CD4-positive, CD25-positive, alpha-beta regulatory T cell (primary cell): Measurements from ENCODE around the gene RNASE7. TPM values are rescaled to one million over a fixed set of nuclear protein-coding genes. Genes with fewer than 3 reads are reported as not detected.

Experiments used
- ATAC-seq, 2 donors: fragments of 150-1000 bp; cut with Tn5 transposase; one replicate each; pipeline ENCODE4 v1.10.0; 2021; ENCODE audit warnings: low read depth in 2 of 2, moderate number of reproducible peaks in 2 of 2, moderate library complexity in 1 of 2
- DNase-seq, 3 donors: peaks; one replicate each; pipeline versions ENCODE4 v3.0.0 to v3.0.0-alpha.2; 2012 to 2022; ENCODE audit warnings: mixed read lengths in 1 of 3
- H3K27ac ChIP-seq: one replicate; pipeline ENCODE4 v1.7.0; 2013; ENCODE audit warnings: mild to moderate bottlenecking, low read length; ENCODE audit not compliant: insufficient read depth, poor library complexity, severe bottlenecking
- H3K27me3 ChIP-seq: one replicate; pipeline ENCODE4 v1.7.0; 2013; ENCODE audit warnings: low read length; ENCODE audit not compliant: control insufficient read depth, insufficient read depth
- H3K36me3 ChIP-seq: one replicate; pipeline ENCODE4 v1.7.0; 2013; ENCODE audit warnings: mild to moderate bottlenecking, low read length, moderate library complexity; ENCODE audit not compliant: control insufficient read depth, insufficient read depth
- H3K4me1 ChIP-seq: 2 replicates; pipeline ENCODE4 v1.7.0; 2013; ENCODE audit warnings: mild to moderate bottlenecking, low read length; ENCODE audit not compliant: insufficient read depth, control insufficient read depth, poor library complexity, severe bottlenecking
- H3K4me3 ChIP-seq: one replicate; pipeline ENCODE4 v1.7.0; 2013; ENCODE audit warnings: low read depth, mild to moderate bottlenecking, low read length, moderate library complexity
- H3K9me3 ChIP-seq, 2 experiments: 1 replicate in 1 of 2; 2 replicates in 1 of 2; pipeline ENCODE4 v1.7.0; 2013; ENCODE audit warnings: low read length in 2 of 2, mild to moderate bottlenecking in 1 of 2, moderate library complexity in 1 of 2; ENCODE audit not compliant: control insufficient read depth in 2 of 2
- H3K27ac Mint-ChIP-seq, 3 donors: one replicate each; pipeline ENCODE4 v1.8.0; 2020 to 2022; ENCODE audit warnings: mild to moderate bottlenecking in 3 of 3, mixed read lengths in 3 of 3, moderate library complexity in 2 of 3
- H3K27me3 Mint-ChIP-seq: one replicate; pipeline ENCODE4 v1.8.0; 2022; ENCODE audit warnings: mild to moderate bottlenecking, mixed read lengths
- H3K36me3 Mint-ChIP-seq: one replicate; pipeline ENCODE4 v1.8.0; 2020; ENCODE audit warnings: mixed read lengths
- H3K4me1 Mint-ChIP-seq, 4 donors: one replicate each; pipeline ENCODE4 v1.8.0; 2020 to 2022; ENCODE audit warnings: mixed read lengths in 4 of 4, mild to moderate bottlenecking in 1 of 4
- H3K4me3 Mint-ChIP-seq, 4 donors: one replicate each; pipeline ENCODE4 v1.8.0; 2020 to 2022; ENCODE audit warnings: mild to moderate bottlenecking in 4 of 4, mixed read lengths in 4 of 4, moderate library complexity in 3 of 4
- H3K9me3 Mint-ChIP-seq, 7 donors: one replicate each; pipeline ENCODE4 v1.8.0; 2020 to 2022; ENCODE audit warnings: mixed read lengths in 7 of 7, mild to moderate bottlenecking in 3 of 7, moderate library complexity in 2 of 7
- polyA plus RNA-seq, 4 donors: library from polyadenylated mRNA; unstranded; fragments of 300-500 nt; fragmentation: Illumina TruSeq; gene quantifications; one replicate each; pipeline ENCODE4 v1.2.3, GENCODE V29; 2021
- total RNA-seq: library from RNA; stranded (reverse); gene quantifications from one replicate; pipeline ENCODE4 v1.2.3, GENCODE V29; 2022

Gene RNASE7
- total and polyA plus RNA-seq, 5 donors from 2014 or later = not detected

- H3K9me3 ChIP-seq = no peaks in the 10 kb centered on the region
- no peak overlapping the region for H3K27ac Mint-ChIP-seq
- no peak overlapping the region for H3K4me3 ChIP-seq
- no peaks in the 10 kb centered on the region for H3K4me1 Mint-ChIP-seq
- H3K9me3 Mint-ChIP-seq = no peaks in the 10 kb centered on the region
- H3K27me3 Mint-ChIP-seq = peaks cover 24% of the 10 kb centered on the region
- no peak overlapping the region for H3K4me3 Mint-ChIP-seq
- H3K36me3 Mint-ChIP-seq = no peaks in the 10 kb centered on the region
- peaks cover 16% of the 10 kb centered on the region for H3K27me3 ChIP-seq
- no peaks in the 10 kb centered on the region for H3K36me3 ChIP-seq
- H3K4me1 ChIP-seq = no peaks in the 10 kb centered on the region
- DNase-seq (no peak), ATAC-seq (no peak)
- no peak overlapping the region for H3K27ac ChIP-seq
Observed at GRCh38 chr14:21056520-21057163, 14.5 kb downstream of the RNASE7 start.

GRCh38 chr14:21057803-21058675 is 15.9 kb downstream of the RNASE7 start, which contains the start of gene RNASE8:
Gene RNASE8 (plus strand): TSS chr14:21057822. CDS start chr14:21057893, 71 bp downstream.
- no peaks in the 10 kb centered on the region for H3K36me3 Mint-ChIP-seq

GRCh38 chr14:21058903-21059302 is 16.7 kb downstream of the RNASE7 start:
- peaks cover 41% of the 10 kb centered on the region for H3K27me3 Mint-ChIP-seq
- Histone ChIP-seq H3K27ac (no peak overlapping the region), H3K9me3 (no peaks in the 10 kb centered on the region), H3K27me3 (peaks cover 14% of the 10 kb centered on the region), H3K4me1 (no peaks in the 10 kb centered on the region), H3K36me3 (no peaks in the 10 kb centered on the region), H3K4me3 (no peak overlapping the region)
- ATAC-seq = no peak
- no peak overlapping the region for H3K4me3 Mint-ChIP-seq
- H3K4me1 Mint-ChIP-seq = no peaks in the 10 kb centered on the region
- H3K27ac Mint-ChIP-seq = no peak overlapping the region
- no peaks in the 10 kb centered on the region for H3K36me3 Mint-ChIP-seq
- no peak for DNase-seq
- H3K9me3 Mint-ChIP-seq = peaks cover 0 to 1% (median 0%) of the 10 kb centered on the region in 7 donors

More at GRCh38 chr14:21057803-21058675, 15.9 kb downstream of the RNASE7 start, which contains the start of gene RNASE8:
- no peak within 1 kb of the TSS for H3K27ac ChIP-seq
- H3K4me3 ChIP-seq = no peak within 1 kb of the TSS
- no peak within 1 kb of the TSS for H3K4me3 Mint-ChIP-seq
- H3K4me1 Mint-ChIP-seq = no peaks in the 10 kb centered on the region
- ATAC-seq (no peak), DNase-seq (no peak)
- H3K9me3 ChIP-seq = no peaks in the 10 kb centered on the region
- H3K36me3 ChIP-seq = no peaks in the 10 kb centered on the region
- H3K9me3 Mint-ChIP-seq = peaks cover 0 to 1% (median 0%) of the 10 kb centered on the region in 7 donors
- H3K27ac Mint-ChIP-seq = no peak within 1 kb of the TSS
- peaks cover 14% of the 10 kb centered on the region for H3K27me3 ChIP-seq
- H3K4me1 ChIP-seq = no peaks in the 10 kb centered on the region
- H3K27me3 Mint-ChIP-seq = peaks cover 32% of the 10 kb centered on the region

GRCh38 chr14:21059842-21060613 is 17.9 kb downstream of the RNASE7 start:
- no peaks in the 10 kb centered on the region for H3K9me3 ChIP-seq
- peaks cover 14% of the 10 kb centered on the region for H3K27me3 ChIP-seq
- Mint-ChIP-seq H3K27me3 (peaks cover 47% of the 10 kb centered on the region), H3K27ac (no peak overlapping the region), H3K9me3 (peaks cover 0 to 1% (median 0%) of the 10 kb centered on the region in 7 donors), H3K36me3 (no peaks in the 10 kb centered on the region), H3K4me1 (no peaks in the 10 kb centered on the region), H3K4me3 (no peak overlapping the region)
- H3K4me1 ChIP-seq = no peaks in the 10 kb centered on the region
- ATAC-seq = no peak
- no peak overlapping the region for H3K27ac ChIP-seq
- no peaks in the 10 kb centered on the region for H3K36me3 ChIP-seq
- no peak overlapping the region for H3K4me3 ChIP-seq
- no peak for DNase-seq

- Mint-ChIP-seq H3K9me3 (peaks cover 0 to 1% (median 0%) of the 10 kb centered on the region in 7 donors), H3K27ac (no peak overlapping the region), H3K27me3 (peaks cover 54% of the 10 kb centered on the region), H3K36me3 (no peaks in the 10 kb centered on the region), H3K4me3 (no peak overlapping the region), H3K4me1 (no peaks in the 10 kb centered on the region)
- H3K4me3 ChIP-seq = no peak overlapping the region
- ATAC-seq = no peak
- no peaks in the 10 kb centered on the region for H3K9me3 ChIP-seq
- peaks cover 17% of the 10 kb centered on the region for H3K27me3 ChIP-seq
- H3K4me1 ChIP-seq = no peaks in the 10 kb centered on the region
- DNase-seq = no peak
- H3K27ac ChIP-seq = no peak overlapping the region
- H3K36me3 ChIP-seq = no peaks in the 10 kb centered on the region
Observed at GRCh38 chr14:21060614-21061346, 18.6 kb downstream of the RNASE7 start.

GRCh38 chr14:21061347-21061668 is 19.1 kb downstream of the RNASE7 start:
- H3K4me1 ChIP-seq = no peaks in the 10 kb centered on the region
- no peak overlapping the region for H3K4me3 Mint-ChIP-seq
- H3K9me3 Mint-ChIP-seq = peaks cover 0 to 1% (median 0%) of the 10 kb centered on the region in 7 donors
- peaks cover 17% of the 10 kb centered on the region for H3K27me3 ChIP-seq
- no peaks in the 10 kb centered on the region for H3K9me3 ChIP-seq
- no peaks in the 10 kb centered on the region for H3K36me3 ChIP-seq
- H3K36me3 Mint-ChIP-seq = no peaks in the 10 kb centered on the region
- no peak overlapping the region for H3K4me3 ChIP-seq
- H3K27ac ChIP-seq = no peak overlapping the region
- peaks cover 57% of the 10 kb centered on the region for H3K27me3 Mint-ChIP-seq
- no peak overlapping the region for H3K27ac Mint-ChIP-seq
- DNase-seq (no peak), ATAC-seq (no peak)
- H3K4me1 Mint-ChIP-seq = no peaks in the 10 kb centered on the region

- peaks cover 0 to 5% (median 2%) of the 10 kb centered on the region in 4 donors for H3K4me1 Mint-ChIP-seq
- H3K4me3 ChIP-seq = no peak overlapping the region
- peaks cover 0 to 1% (median 0%) of the 10 kb centered on the region in 7 donors for H3K9me3 Mint-ChIP-seq
- ATAC-seq (no peak), DNase-seq (no peak)
- no peak overlapping the region for H3K27ac ChIP-seq
- H3K27ac Mint-ChIP-seq = no peak overlapping the region
- peaks cover 34% of the 10 kb centered on the region for H3K27me3 ChIP-seq
- H3K9me3 ChIP-seq = no peaks in the 10 kb centered on the region
- H3K36me3 Mint-ChIP-seq = no peaks in the 10 kb centered on the region
- H3K36me3 ChIP-seq = no peaks in the 10 kb centered on the region
- H3K4me1 ChIP-seq = peaks cover 1% of the 10 kb centered on the region
- H3K4me3 Mint-ChIP-seq = no peak overlapping the region
- H3K27me3 Mint-ChIP-seq = peaks cover 78% of the 10 kb centered on the region
Observed at GRCh38 chr14:21063479-21063878, 21.3 kb downstream of the RNASE7 start.
